Right lobe of liver (tissue), 6 donors: ENCODE data around the gene PDIA2. TPM values are rescaled to one million over a fixed set of nuclear protein-coding genes. Genes with fewer than 3 reads are reported as not detected.

Experiments used
- ATAC-seq, 4 donors: fragments of 200-7000 bp; cut with Tn5 transposase; one replicate each; pipeline ENCODE4 v1.9.1; 2020; ENCODE audit warnings: mild to moderate bottlenecking in 4 of 4, moderate library complexity in 4 of 4
- DNase-seq, 3 donors: peaks; one replicate each; pipeline ENCODE4 v3.0.0-alpha.2; 2020
- H3K27ac ChIP-seq, 3 donors: fragments of 200-600 bp; one replicate each; pipeline ENCODE4 v1.8.0; 2022
- H3K27me3 ChIP-seq, 2 donors: fragments of 200-600 bp; one replicate each; pipeline ENCODE4 v1.8.0; 2022
- H3K36me3 ChIP-seq, 4 donors: fragments of 200-600 bp; sonication (generic) in 1 of 4; one replicate each; pipeline versions ENCODE4 v1.5.1 to v1.8.0; 2017 to 2022; ENCODE audit warnings: control low read depth in 1 of 4
- H3K4me1 ChIP-seq, 4 donors: fragments of 200-600 bp; sonication (generic) in 1 of 4; one replicate each; pipeline versions ENCODE4 v1.5.1 to v1.8.0; 2017 to 2022; ENCODE audit warnings: control low read depth in 1 of 4
- H3K4me3 ChIP-seq, 3 donors: fragments of 200-600 bp; one replicate each; pipeline ENCODE4 v1.8.0; 2022
- H3K9me3 ChIP-seq, 4 donors: fragments of 200-600 bp; sonication (generic) in 1 of 4; one replicate each; pipeline versions ENCODE4 v1.5.1 to v1.8.0; 2017 to 2022; ENCODE audit warnings: control low read depth in 1 of 4
- CTCF ChIP-seq, 4 donors: fragments of 200-600 bp in 3 of 4; fragments of 450-650 bp in 1 of 4; IDR thresholded peaks; one replicate each; pipeline versions ENCODE4 v1.5.1 to v1.8.0; 2016 to 2022; ENCODE audit warnings: antibody characterized with exemption in 4 of 4, mild to moderate bottlenecking in 2 of 4
- POLR2A ChIP-seq: fragments of 450-650 bp; IDR thresholded peaks from one replicate; pipeline ENCODE4 v1.6.1; 2017; ENCODE audit warnings: antibody characterized with exemption, mild to moderate bottlenecking
- WGBS: methylation state at CpG from one replicate; pipeline ENCODE4 v1.1.6; 2018; ENCODE audit warnings: low coverage, low lambda C conversion rate; ENCODE audit not compliant: insufficient coverage; ENCODE audit errors: missing lambda C conversion rate; 5-methylcytosine and 5-hydroxymethylcytosine counted together
- intact Hi-C, 2 donors: fragments of 100-400 bp; cut with DNase I; formaldehyde crosslinking; loops; one replicate each; pipeline versions ENCODE4 v1.11.2 to v1.14.1; 2022
- total RNA-seq, 6 experiments: library from RNA; depleted of rRNA in 2 of 6; stranded (reverse); fragments of >200 nt in 2 of 6; fragmentation: NEBNext Ultra II Directional in 3 of 6; extraction: Animal tissue kit (Norgen Biotek cat#: 25700) in 3 of 6; gene quantifications; one replicate each; pipeline versions ENCODE4 v1.1.0 to v1.2.4, GENCODE V29; 2016 to 2023
- donor health status: DM: no; HTN: yes; CAD: no.
- donor health status: DM: no; HTN: no; CAD: no.
- donor health status: DM: no; HTN: no; CAD: no.
- donor health status: DM: no; HTN: yes; CAD: no.
- donor health status: DM: no; HTN: yes; CAD: no.

Gene PDIA2
- total RNA-seq, 6 experiments from 2014 or later, result not detected

GRCh38 chr16:285146-286055 lies 2.4 kb downstream of the PDIA2 start:
- DNase-seq, result no peak
- H3K9me3 ChIP-seq, result no peaks in the 10 kb centered on the region
- 96% methylated on average over 18 of the region's 48 CpGs for WGBS
- no peak overlapping the region for H3K27ac ChIP-seq
- intact Hi-C loops, result no loop called here
- TF ChIP-seq POLR2A (no peak), CTCF (IDR thresholded peaks at IDR 0.05) (no peak)
- peaks cover 0 to 10% of the 10 kb centered on the region in 2 donors for H3K27me3 ChIP-seq
- H3K4me3 ChIP-seq, result no peak overlapping the region
- ATAC-seq, result no peak
- H3K4me1 ChIP-seq, result no peaks in the 10 kb centered on the region
- no peaks in the 10 kb centered on the region for H3K36me3 ChIP-seq

GRCh38 chr16:286491-287297 lies 3.7 kb downstream of the PDIA2 start:
- intact Hi-C loops, result no loop called here
- no peaks in the 10 kb centered on the region for H3K27me3 ChIP-seq
- DNase-seq (no peak), ATAC-seq (no peak)
- no peak overlapping the region for H3K4me3 ChIP-seq
- no peak overlapping the region for H3K27ac ChIP-seq
- TF ChIP-seq POLR2A (no peak), CTCF (IDR thresholded peaks at IDR 0.05) (no peak)
- no peaks in the 10 kb centered on the region for H3K36me3 ChIP-seq
- no peaks in the 10 kb centered on the region for H3K4me1 ChIP-seq
- 93% methylated on average over 2 of the region's 22 CpGs for WGBS
- H3K9me3 ChIP-seq, result no peaks in the 10 kb centered on the region

- ATAC-seq, result no peak
- DNase-seq, result no peak
- intact Hi-C loops, result no loop called here
- Histone ChIP-seq H3K4me3 (no peak overlapping the region), H3K27ac (no peak overlapping the region), H3K36me3 (no peaks in the 10 kb centered on the region), H3K9me3 (no peaks in the 10 kb centered on the region), H3K27me3 (no peaks in the 10 kb centered on the region), H3K4me1 (no peaks in the 10 kb centered on the region)
- TF ChIP-seq POLR2A, result no peak
- TF ChIP-seq CTCF (IDR thresholded peaks at IDR 0.05), result no peak
- 85% methylated on average over 5 of the region's 16 CpGs for WGBS
Observed at GRCh38 chr16:287298-287811, 4.4 kb downstream of the PDIA2 start.

- TF ChIP-seq POLR2A (no peak), CTCF (IDR thresholded peaks at IDR 0.05) (no peak)
- intact Hi-C loops, result no loop called here
- H3K4me1 ChIP-seq, result no peaks in the 10 kb centered on the region
- peaks cover 0 to 4% (median 0%) of the 10 kb centered on the region in 4 donors for H3K36me3 ChIP-seq
- no peak overlapping the region for H3K4me3 ChIP-seq
- no peak for DNase-seq
- ATAC-seq, result no peak
- H3K27ac ChIP-seq, result no peak overlapping the region
- no peaks in the 10 kb centered on the region for H3K9me3 ChIP-seq
- H3K27me3 ChIP-seq, result no peaks in the 10 kb centered on the region
- 95% methylated on average over 14 of the region's 33 CpGs for WGBS
Observed at GRCh38 chr16:287981-288920, 5.3 kb downstream of the PDIA2 start.
